Activated CD4-positive, alpha-beta memory T cell treated with anti-CD3 and anti-CD28 coated beads, Interleukin-2, amount 10 ng/mL, durations not matched to agents 7 days and 5 days (primary cell): ENCODE measurements around the gene TMEM52B. TPM values are rescaled to one million over a fixed set of nuclear protein-coding genes. Genes with fewer than 3 reads are reported as not detected.
A peak's percentile ranks its signal among the peaks of the same experiment; 100 is the strongest.
"Not testable (repeated sequence)": the region's sequence is repeated elsewhere in the genome, so short reads cannot be mapped to it uniquely, and the experiment has no call there.

Experiments
- CTCF ChIA-PET: fragments of 350-600 bp; sonication (Branson Sonifier 250); formaldehyde crosslinking; loops from one replicate; lab custom pipeline; 2021; ENCODE audit warnings: antibody characterized with exemption, inconsistent platforms; lab: Charles Lee
- POLR2A ChIA-PET: fragments of 350-600 bp; sonication (Branson Sonifier 250); formaldehyde crosslinking; loops from one replicate; lab custom pipeline; 2021; ENCODE audit warnings: antibody characterized with exemption; lab: Charles Lee
- DNase-seq: peaks from one replicate; pipeline ENCODE4 v3.0.0-alpha.2; 2020
- H3K27ac Mint-ChIP-seq: one replicate; pipeline ENCODE4 v1.8.0; 2021; ENCODE audit warnings: mild to moderate bottlenecking, mixed read lengths
- H3K27me3 Mint-ChIP-seq: one replicate; pipeline ENCODE4 v1.8.0; 2021; ENCODE audit warnings: mixed read lengths
- H3K36me3 Mint-ChIP-seq: one replicate; pipeline ENCODE4 v1.8.0; 2021; ENCODE audit warnings: low read depth, mixed read lengths
- H3K4me1 Mint-ChIP-seq: one replicate; pipeline ENCODE4 v1.8.0; 2021; ENCODE audit warnings: mixed read lengths
- H3K4me3 Mint-ChIP-seq: one replicate; pipeline ENCODE4 v1.8.0; 2021; ENCODE audit warnings: mild to moderate bottlenecking, mixed read lengths
- H3K9me3 Mint-ChIP-seq: one replicate; pipeline ENCODE4 v1.8.0; 2021; ENCODE audit warnings: mixed read lengths
- total RNA-seq, 2 experiments: library from RNA; stranded (reverse); gene quantifications; one replicate each; pipeline ENCODE4 v1.2.3, GENCODE V29; 2021

Gene TMEM52B
- total RNA-seq, 2 experiments from 2014 or later, result not detected

GRCh38 chr12:10175846-10176636, 2.8 kb upstream of the TMEM52B start:
- Mint-ChIP-seq H3K36me3 (no peaks in the 10 kb centered on the region), H3K4me3 (no peak overlapping the region), H3K9me3 (no peaks in the 10 kb centered on the region), H3K27ac (no peak overlapping the region), H3K27me3 (peaks cover 35% of the 10 kb centered on the region), H3K4me1 (no peaks in the 10 kb centered on the region)
- CTCF ChIA-PET, result interaction anchor here (0.7 to 1.6 kb wide), 2 partner anchors 23 to 211 kb away, joined by 3 to 5 read pairs; no protein-coding TSS in a partner anchor
- POLR2A ChIA-PET, result no interaction called here
- DNase-seq, result no peak

DNA sequence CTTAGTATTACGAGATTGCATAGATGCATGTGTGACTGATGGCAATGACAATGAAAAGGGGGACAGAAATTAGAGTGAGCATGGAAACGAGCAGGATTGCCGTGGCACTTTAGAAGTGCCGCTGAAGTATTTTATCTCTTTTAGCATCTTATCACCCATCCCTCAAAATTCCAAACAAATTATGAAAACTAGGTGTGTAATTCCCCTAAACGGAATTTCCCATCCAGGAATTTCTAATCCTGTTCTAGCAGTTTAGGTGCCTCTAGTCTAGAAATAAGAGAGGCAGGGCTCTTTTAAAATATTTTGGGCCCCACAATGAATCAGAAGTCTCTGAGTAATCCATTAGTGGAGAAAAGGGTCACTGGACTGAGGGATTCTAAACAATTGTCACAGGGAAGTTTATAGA, 947 bp downstream of the TMEM52B start:
- H3K27ac Mint-ChIP-seq, result no peak overlapping the region

DNA sequence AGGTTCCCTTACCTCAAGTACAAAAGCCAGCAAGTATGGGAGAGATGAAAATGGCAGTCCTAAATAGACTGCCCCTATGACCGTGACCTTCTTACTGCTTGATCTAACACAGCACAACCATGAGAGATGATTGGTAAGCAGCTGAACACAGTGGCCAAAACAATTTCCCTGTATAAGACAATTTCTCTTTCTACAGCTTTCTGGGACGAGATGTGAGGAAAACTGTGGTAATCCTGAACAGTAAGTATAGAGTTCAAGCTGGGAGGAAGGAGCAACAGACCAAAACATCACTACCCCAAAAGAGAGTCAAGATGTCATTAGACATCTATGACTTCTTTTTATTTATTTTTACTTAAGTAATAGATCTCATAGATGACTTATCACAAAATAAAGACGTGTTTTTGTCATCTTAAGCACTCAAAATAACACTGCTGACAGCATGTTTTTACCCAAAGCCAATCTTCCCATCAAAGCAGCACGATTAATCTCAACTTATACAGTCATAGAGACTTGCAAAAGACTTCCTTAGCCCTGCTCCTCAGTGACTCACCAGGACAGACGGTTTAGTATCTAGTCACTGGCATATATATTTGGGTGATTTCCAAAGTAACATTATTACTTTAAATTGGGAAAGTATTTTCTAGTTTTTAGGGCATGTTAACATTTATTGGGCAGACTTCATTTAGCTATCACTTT, 3.7 kb downstream of the TMEM52B start:
- H3K27me3 Mint-ChIP-seq, result peaks cover 41% of the 10 kb centered on the region
- H3K4me3 Mint-ChIP-seq, result no peak overlapping the region
- H3K36me3 Mint-ChIP-seq, result no peaks in the 10 kb centered on the region
- no peaks in the 10 kb centered on the region for H3K9me3 Mint-ChIP-seq
- POLR2A ChIA-PET, result no interaction called here
- DNase-seq, result no peak
- H3K27ac Mint-ChIP-seq, result no peak overlapping the region
- CTCF ChIA-PET, result no interaction called here
- H3K4me1 Mint-ChIP-seq, result no peaks in the 10 kb centered on the region

More for the DNA sequence above, 947 bp downstream of the TMEM52B start:
- Mint-ChIP-seq H3K36me3 (no peaks in the 10 kb centered on the region), H3K4me3 (no peak overlapping the region), H3K9me3 (no peaks in the 10 kb centered on the region), H3K4me1 (no peaks in the 10 kb centered on the region), H3K27me3 (peaks cover 43% of the 10 kb centered on the region)
- DNase-seq, result no peak
- ChIA-PET POLR2A (no interaction called here), CTCF (no interaction called here)

DNA sequence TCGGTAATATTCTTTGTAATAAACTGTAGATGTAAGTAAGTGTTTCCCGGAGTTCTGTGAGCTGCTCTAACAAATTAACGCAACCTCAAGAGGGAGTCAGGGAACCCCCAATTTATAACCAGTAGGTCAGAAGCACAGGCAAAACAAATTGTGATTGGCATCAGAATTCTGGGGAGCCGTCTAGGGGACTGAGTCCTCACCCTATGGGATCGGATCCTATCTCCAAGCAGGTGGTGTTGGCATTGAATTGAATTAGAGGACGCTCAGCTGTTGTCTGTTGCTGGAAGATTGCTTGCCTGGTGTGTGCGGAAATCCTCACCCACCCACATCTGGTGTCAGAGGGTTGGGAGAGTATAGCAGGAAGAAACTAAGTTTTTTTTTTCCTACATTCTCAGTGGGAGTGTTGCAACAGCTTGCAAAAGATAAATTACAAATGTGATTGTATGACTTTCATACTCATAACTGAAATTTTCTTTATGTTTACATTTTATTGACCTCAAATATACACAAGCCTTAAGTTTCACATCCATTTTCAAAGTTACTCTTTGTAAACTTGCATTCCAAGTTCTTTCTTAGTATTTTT, 5.5 kb downstream of the TMEM52B start:
- ChIA-PET POLR2A (no interaction called here), CTCF (interaction anchor here (1.2 kb wide), 1 partner anchor 11 kb away, joined by 3 read pairs; no protein-coding TSS in a partner anchor)
- H3K27me3 Mint-ChIP-seq, result peaks cover 36% of the 10 kb centered on the region
- no peaks in the 10 kb centered on the region for H3K4me1 Mint-ChIP-seq
- no peak overlapping the region for H3K4me3 Mint-ChIP-seq
- DNase-seq, result no peak
- no peaks in the 10 kb centered on the region for H3K9me3 Mint-ChIP-seq
- no peak overlapping the region for H3K27ac Mint-ChIP-seq
- no peaks in the 10 kb centered on the region for H3K36me3 Mint-ChIP-seq

DNA sequence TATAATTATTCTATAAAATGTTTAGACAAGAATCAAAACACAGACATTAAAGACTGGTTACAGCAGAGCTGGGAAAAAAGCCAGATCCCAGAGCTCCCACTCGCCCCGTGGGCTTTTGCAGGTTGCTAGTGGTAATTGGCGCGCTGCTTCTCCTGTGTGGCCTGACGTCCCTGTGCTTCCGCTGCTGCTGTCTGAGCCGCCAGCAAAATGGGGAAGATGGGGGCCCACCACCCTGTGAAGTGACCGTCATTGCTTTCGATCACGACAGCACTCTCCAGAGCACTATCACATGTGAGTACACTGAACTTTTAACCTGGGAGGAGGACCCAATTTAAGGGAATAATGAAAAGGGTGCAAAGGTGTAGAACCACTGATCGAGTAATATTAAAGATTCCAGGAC, 7.5 kb downstream of the TMEM52B start:
- Mint-ChIP-seq H3K4me3 (no peak overlapping the region), H3K4me1 (no peaks in the 10 kb centered on the region), H3K27ac (no peak overlapping the region), H3K36me3 (no peaks in the 10 kb centered on the region), H3K9me3 (no peaks in the 10 kb centered on the region), H3K27me3 (peaks cover 44% of the 10 kb centered on the region)
- DNase-seq, result no peak
- POLR2A ChIA-PET, result no interaction called here
- CTCF ChIA-PET, result no interaction called here

GRCh38 chr12:10186958-10187357, 8.1 kb downstream of the TMEM52B start:
- POLR2A ChIA-PET, H3K4me1 Mint-ChIP-seq, CTCF ChIA-PET, H3K4me3 Mint-ChIP-seq, H3K9me3 Mint-ChIP-seq, H3K27ac Mint-ChIP-seq, DNase-seq, H3K36me3 Mint-ChIP-seq: not testable (repeated sequence)
- peaks cover 47% of the 10 kb centered on the region for H3K27me3 Mint-ChIP-seq

GRCh38 chr12:10189653-10190052, 10.8 kb downstream of the TMEM52B start:
- peaks cover 44% of the 10 kb centered on the region for H3K27me3 Mint-ChIP-seq
- no peaks in the 10 kb centered on the region for H3K36me3 Mint-ChIP-seq
- H3K27ac Mint-ChIP-seq, result no peak overlapping the region
- no peak overlapping the region for H3K4me3 Mint-ChIP-seq
- H3K4me1 Mint-ChIP-seq, result no peaks in the 10 kb centered on the region
- ChIA-PET CTCF (interaction anchor here (0.7 to 1.7 kb wide), 6 partner anchors 35 to 250 kb away, joined by 3 to 8 read pairs (median 4); no protein-coding TSS in a partner anchor), POLR2A (no interaction called here)
- DNase-seq, result no peak
- no peaks in the 10 kb centered on the region for H3K9me3 Mint-ChIP-seq

GRCh38 chr12:10190558-10191388, 11.9 kb downstream of the TMEM52B start:
- ChIA-PET CTCF (interaction anchor here (0.6 to 1.7 kb wide), 8 partner anchors 18 to 440 kb away, joined by 3 to 8 read pairs (median 4); no protein-coding TSS in a partner anchor), POLR2A (interaction anchor here (0.7 to 1.0 kb wide), 2 partner anchors 43 to 98 kb away, joined by 3 to 4 read pairs; no protein-coding TSS in a partner anchor)
- H3K4me1 Mint-ChIP-seq, result no peaks in the 10 kb centered on the region

DNA sequence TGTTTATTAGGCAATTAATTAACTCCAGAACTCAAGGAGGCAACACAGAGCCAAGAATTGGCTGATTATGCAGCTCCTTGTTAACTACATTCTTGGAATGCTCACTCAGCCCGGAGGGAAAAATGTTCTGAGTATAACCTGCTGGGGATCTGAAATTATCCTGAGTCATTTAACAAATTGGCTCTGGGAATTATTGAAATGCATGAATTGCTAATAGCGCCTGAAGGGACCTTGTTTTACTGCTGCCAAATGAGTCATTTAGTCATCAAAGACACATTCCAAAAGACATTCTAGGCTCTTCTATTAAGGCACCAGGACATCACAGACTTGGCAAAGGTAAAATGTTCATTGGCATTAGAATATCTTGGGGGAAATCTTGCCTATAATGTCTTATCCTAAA, 13.0 kb downstream of the TMEM52B start:
- Mint-ChIP-seq H3K36me3 (no peaks in the 10 kb centered on the region), H3K4me3 (no peak overlapping the region), H3K27me3 (peaks cover 39% of the 10 kb centered on the region), H3K4me1 (peaks cover 4% of the 10 kb centered on the region), H3K9me3 (no peaks in the 10 kb centered on the region), H3K27ac (no peak overlapping the region)
- CTCF ChIA-PET, result interaction anchor here (1.7 kb wide), 1 partner anchor 442 kb away, joined by 6 read pairs; no protein-coding TSS in a partner anchor
- DNase-seq, result no peak
- POLR2A ChIA-PET, result interaction anchor here (1.0 kb wide), 1 partner anchor 44 kb away, joined by 4 read pairs; no protein-coding TSS in a partner anchor

More at GRCh38 chr12:10190558-10191388, 11.9 kb downstream of the TMEM52B start:
- Mint-ChIP-seq H3K27ac (no peak overlapping the region), H3K27me3 (peaks cover 42% of the 10 kb centered on the region), H3K9me3 (no peaks in the 10 kb centered on the region), H3K4me3 (no peak overlapping the region), H3K36me3 (no peaks in the 10 kb centered on the region)
- DNase-seq, result peak; percentile 58

DNA sequence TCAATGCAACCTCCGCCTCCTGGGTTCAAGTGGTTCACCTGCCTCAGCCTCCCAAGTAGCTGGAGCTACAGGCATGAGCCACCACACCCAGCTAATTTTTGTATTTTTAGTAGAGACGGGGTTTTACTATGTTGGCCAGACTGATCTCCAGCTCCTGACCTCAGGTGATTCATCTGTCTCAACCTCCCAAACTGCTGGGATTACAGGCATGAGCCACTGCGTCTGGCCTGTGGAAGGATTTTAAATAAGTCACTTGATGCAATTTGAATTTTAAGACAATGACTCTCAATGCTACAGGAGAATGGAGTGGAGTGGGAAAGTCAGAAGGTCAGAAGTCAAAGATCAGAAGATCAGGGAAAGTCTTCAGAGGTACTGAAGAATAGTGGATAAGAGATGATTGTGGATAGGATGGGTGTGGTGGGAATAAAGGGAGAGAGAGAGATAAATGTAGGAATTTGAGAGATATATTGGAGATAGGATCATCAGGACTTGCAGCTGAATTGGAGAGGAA, 15.4 kb downstream of the TMEM52B start:
- Mint-ChIP-seq H3K4me1 (peaks cover 4% of the 10 kb centered on the region), H3K36me3 (no peaks in the 10 kb centered on the region), H3K4me3 (no peak overlapping the region), H3K27ac (no peak overlapping the region), H3K9me3 (no peaks in the 10 kb centered on the region), H3K27me3 (peaks cover 38% of the 10 kb centered on the region)
- no peak for DNase-seq
- POLR2A ChIA-PET, result interaction anchor here (1.6 kb wide), 1 partner anchor 19 kb away, joined by 4 read pairs; the partner anchor contains the start of gene GABARAPL1
- CTCF ChIA-PET, result interaction anchor here (0.6 kb wide), 1 partner anchor 494 kb away, joined by 3 read pairs; no protein-coding TSS in a partner anchor

GRCh38 chr12:10196210-10196609, 17.4 kb downstream of the TMEM52B start:
- H3K9me3 Mint-ChIP-seq, result no peaks in the 10 kb centered on the region
- no peak overlapping the region for H3K27ac Mint-ChIP-seq
- H3K4me3 Mint-ChIP-seq, result no peak overlapping the region
- H3K27me3 Mint-ChIP-seq, result peaks cover 25% of the 10 kb centered on the region
- no peaks in the 10 kb centered on the region for H3K36me3 Mint-ChIP-seq
- H3K4me1 Mint-ChIP-seq, result peaks cover 4% of the 10 kb centered on the region
- DNase-seq, result no peak
- POLR2A ChIA-PET, result no interaction called here
- CTCF ChIA-PET, result interaction anchor here (1.2 to 1.9 kb wide), 2 partner anchors 12 to 43 kb away, joined by 3 to 8 read pairs; no protein-coding TSS in a partner anchor

GRCh38 chr12:10197879-10198278, 19.0 kb downstream of the TMEM52B start:
- Mint-ChIP-seq H3K27me3 (peaks cover 18% of the 10 kb centered on the region), H3K36me3 (no peaks in the 10 kb centered on the region), H3K4me3 (no peak overlapping the region), H3K4me1 (peaks cover 4% of the 10 kb centered on the region), H3K27ac (no peak overlapping the region), H3K9me3 (no peaks in the 10 kb centered on the region)
- POLR2A ChIA-PET, result no interaction called here
- CTCF ChIA-PET, result no interaction called here
- DNase-seq, result no peak
